GM12878 (cell line): ENCODE measurements around the gene CPLX4. TPM values are rescaled to one million over a fixed set of nuclear protein-coding genes. Genes with fewer than 3 reads are reported as not detected.

Experiments used
- ATAC-seq: fragments of 200-7000 bp; cut with Tn5 transposase; 3 replicates; pipeline ENCODE4 v1.9.1; 2020; ENCODE audit warnings: mild to moderate bottlenecking, moderate library complexity
- BruUV-seq: library from RNA; stranded (reverse); fragments of 400-500 nt; replicated peaks from 2 replicates; lab custom pipeline; 2021; lab: Mats Ljungman, UMichigan
- CTCF ChIA-PET: fragments of 300-600 bp; sonication (Branson Sonifier 250); formaldehyde crosslinking; extraction: SDS; loops from one replicate; lab custom pipeline; 2021; ENCODE audit warnings: inconsistent platforms; lab: Yijun Ruan, JAX
- POLR2A ChIA-PET: fragments of 350-600 bp; formaldehyde crosslinking; extraction: SDS; loops from one replicate; lab custom pipeline; 2021; ENCODE audit warnings: inconsistent platforms; lab: Charles Lee
- RAD21 ChIA-PET: fragments of 300-600 bp; sonication (Branson Sonifier 250); formaldehyde crosslinking; loops from one replicate; lab custom pipeline; 2023; ENCODE audit warnings: antibody characterized with exemption; ENCODE audit not compliant: unreplicated experiment; lab: Charles Lee
- SMC1A ChIA-PET: fragments of 300-600 bp; sonication (Branson Sonifier 250); formaldehyde crosslinking; loops from one replicate; lab custom pipeline; 2023; ENCODE audit not compliant: unreplicated experiment, uncharacterized antibody; lab: Charles Lee
- DNase-seq: peaks from one replicate; pipeline ENCODE4 v3.0.0-alpha.2; 2011; ENCODE audit warnings: low read depth, low spot score
- FAIRE-seq: peaks from 3 replicates; lab custom pipeline; 2011; peaks lifted over from hg19 to GRCh38; lab: Jason Lieb, UNC
- H2AFZ ChIP-seq: 2 replicates; pipeline ENCODE4 v1.6.0; 2011; ENCODE audit warnings: low read depth, low read length, control low read depth; ENCODE audit not compliant: control insufficient read depth
- H3K27ac ChIP-seq: 2 replicates; pipeline ENCODE4 v1.5.1; 2011; ENCODE audit warnings: control low read depth; ENCODE audit not compliant: control insufficient read depth, insufficient read depth
- H3K27me3 ChIP-seq, 2 experiments: replicated peaks in 1 of 2; 2 replicates each; pipeline versions ENCODE4 v1.6.0 to v1.6.1; 2011; ENCODE audit warnings: low read length in 1 of 2; ENCODE audit not compliant: control insufficient read depth in 2 of 2, insufficient read depth in 2 of 2
- H3K36me3 ChIP-seq, 2 experiments: 2 replicates each; pipeline ENCODE4 v1.5.1; 2011; ENCODE audit warnings: low read length in 1 of 2; ENCODE audit not compliant: control insufficient read depth in 2 of 2, insufficient read depth in 2 of 2
- H3K4me1 ChIP-seq: 2 replicates; pipeline ENCODE4 v1.6.1; 2011; ENCODE audit warnings: mild to moderate bottlenecking, low read length, moderate library complexity, mixed read lengths; ENCODE audit not compliant: control insufficient read depth, insufficient read depth
- H3K4me2 ChIP-seq: 2 replicates; pipeline ENCODE4 v1.6.0; 2011; ENCODE audit warnings: control low read depth; ENCODE audit not compliant: control insufficient read depth, insufficient read depth
- H3K4me3 ChIP-seq: fragments of 200-600 bp; sonication (generic); 2 replicates; pipeline ENCODE4 v1.5.1; 2016
- H3K79me2 ChIP-seq: 2 replicates; pipeline ENCODE4 v1.6.0; 2011; ENCODE audit warnings: low read length; ENCODE audit not compliant: control insufficient read depth, insufficient read depth
- H3K9ac ChIP-seq: 2 replicates; pipeline ENCODE4 v1.8.0; 2011; ENCODE audit warnings: low read length, control low read depth, mixed read lengths; ENCODE audit not compliant: control insufficient read depth, insufficient read depth
- H3K9me3 ChIP-seq: replicated peaks from 3 replicates; pipeline ENCODE4 v1.5.1; 2011; ENCODE audit warnings: mild to moderate bottlenecking, low read length; ENCODE audit not compliant: control insufficient read depth, insufficient read depth
- H4K20me1 ChIP-seq: 2 replicates; pipeline ENCODE4 v1.6.0; 2011; ENCODE audit not compliant: control insufficient read depth, insufficient read depth
- BHLHE40 ChIP-seq, 2 experiments: fragments of 450-650 bp in 1 of 2; IDR thresholded peaks; 2 replicates each; pipeline ENCODE4 v1.6.1; 2011 to 2017; ENCODE audit warnings: low read depth in 2 of 2, borderline replicate concordance in 1 of 2, improper control_type of control experiment in 1 of 2, low read length in 1 of 2, mild to moderate bottlenecking in 1 of 2
- FOS ChIP-seq: IDR thresholded peaks from 3 replicates; pipeline ENCODE4 v1.6.1; 2011; ENCODE audit warnings: borderline replicate concordance; ENCODE audit not compliant: insufficient read length; ENCODE audit errors: extremely low read depth
- HDAC6 ChIP-seq: fragments of 200-600 bp; sonication (generic); IDR thresholded peaks from one replicate; pipeline ENCODE4 v1.8.0; 2017; ENCODE audit warnings: antibody characterized with exemption; ENCODE audit not compliant: unreplicated experiment
- IRF3 ChIP-seq: fragments of 450-650 bp; IDR thresholded peaks from 2 replicates; pipeline ENCODE4 v1.6.1; 2014; ENCODE audit warnings: mild to moderate bottlenecking
- LARP7 ChIP-seq: fragments of 450-650 bp; IDR thresholded peaks from 2 replicates; pipeline ENCODE4 v1.6.1; 2017; ENCODE audit warnings: mild to moderate bottlenecking
- MLLT1 ChIP-seq: fragments of 450-650 bp; IDR thresholded peaks from 2 replicates; pipeline ENCODE4 v1.6.1; 2016; ENCODE audit warnings: mild to moderate bottlenecking
- NR2F1 ChIP-seq: fragments of 450-650 bp; conservative IDR thresholded peaks from 2 replicates; pipeline ENCODE4 v1.6.1; 2017; ENCODE audit warnings: mild to moderate bottlenecking
- RAD21 ChIP-seq: IDR thresholded peaks from 2 replicates; pipeline ENCODE4 v1.6.1; 2011; ENCODE audit warnings: mild to moderate bottlenecking, low read depth, low read length, moderate library complexity; ENCODE audit not compliant: insufficient read depth
- RB1 ChIP-seq: fragments of 450-650 bp; formaldehyde crosslinking; IDR thresholded peaks from 2 replicates; pipeline ENCODE4 v1.6.1; 2017; ENCODE audit warnings: mild to moderate bottlenecking, borderline replicate concordance
- RELA ChIP-seq: fragments of 450-650 bp; IDR thresholded peaks from 2 replicates; pipeline ENCODE4 v1.8.0; 2014; ENCODE audit warnings: borderline replicate concordance; ENCODE audit not compliant: partially characterized antibody
- SKIL ChIP-seq: fragments of 450-650 bp; IDR thresholded peaks from 2 replicates; pipeline ENCODE4 v1.6.1; 2017; ENCODE audit warnings: mild to moderate bottlenecking, low read depth, inconsistent platforms; ENCODE audit not compliant: poor library complexity, severe bottlenecking
- SMAD5 ChIP-seq: IDR thresholded peaks from 2 replicates; pipeline ENCODE4 v1.6.1; 2016; ENCODE audit warnings: antibody characterized with exemption, low read depth
- SPI1 ChIP-seq: IDR thresholded peaks from 2 replicates; pipeline ENCODE4 v1.6.1; 2011; ENCODE audit warnings: low read depth, mild to moderate bottlenecking, low read length, moderate library complexity, borderline replicate concordance; ENCODE audit not compliant: insufficient read depth
- SRF ChIP-seq, 2 experiments: IDR thresholded peaks; 2 replicates each; pipeline ENCODE4 v1.6.1; 2011; ENCODE audit warnings: low read depth in 2 of 2, low read length in 2 of 2, mild to moderate bottlenecking in 1 of 2, moderate library complexity in 1 of 2
- TCF3 ChIP-seq: IDR thresholded peaks from 2 replicates; pipeline ENCODE4 v1.6.1; 2012; ENCODE audit warnings: low read depth, mild to moderate bottlenecking, low read length, borderline replicate concordance; ENCODE audit not compliant: insufficient read depth
- TCF7 ChIP-seq: IDR thresholded peaks from 2 replicates; pipeline ENCODE4 v1.6.1; 2014; ENCODE audit warnings: antibody characterized with exemption, borderline replicate concordance
- WRNIP1 ChIP-seq: IDR thresholded peaks from 2 replicates; pipeline ENCODE4 v1.6.1; 2011; ENCODE audit warnings: low read depth, low read length, improper control_type of control experiment, borderline replicate concordance
- WGBS: methylation state at CpG from one replicate; pipeline ENCODE4 v1.1.6; 2016; ENCODE audit warnings: low lambda C conversion rate; ENCODE audit not compliant: insufficient replicate concordance, insufficient coverage; ENCODE audit errors: missing lambda C conversion rate; 5-methylcytosine and 5-hydroxymethylcytosine counted together
- in situ Hi-C: fragments of 300-500 bp; cut with MboI; formaldehyde crosslinking; loops from 9 replicates; pipeline ENCODE4 v1.14.3; 2018; ENCODE audit warnings: mixed read lengths
- intact Hi-C: fragments of 100-400 bp; cut with micrococcal nuclease; formaldehyde crosslinking; loops from one replicate; pipeline ENCODE4 v1.14.2; 2022; ENCODE audit not compliant: unreplicated experiment
- polyA plus RNA-seq, 11 experiments: library from polyadenylated mRNA; depleted of rRNA in 4 of 11; unstranded in 6 of 11; stranded (reverse) in 5 of 11; fragments of >200 nt; fragmentation: Nextera tagmentation in 4 of 11; fragmentation: Illumina TruSeq in 1 of 11; extraction: Ambion mirVana in 4 of 11; extraction: Trizol in 1 of 11; gene quantifications; 1 replicate in 1 of 11; 2 replicates in 10 of 11; pipeline versions ENCODE4 v1.2.1 to v1.2.3, GENCODE V29; 2011 to 2016; ENCODE audit warnings: inconsistent platforms in 2 of 11, missing spikeins in 2 of 11, low read depth in 1 of 11
- total RNA-seq, 4 experiments: library from RNA; depleted of rRNA in 3 of 4; stranded (reverse); fragments of >200 nt in 3 of 4; fragmentation: Illumina TruSeq in 1 of 4; extraction: Trizol in 1 of 4; gene quantifications; 2 replicates each; pipeline versions ENCODE4 v1.2.1 to v1.2.3, GENCODE V29; 2013 to 2021

Gene CPLX4
- total and polyA plus RNA-seq, 10 of the 15 experiments (the other 5 are each of a cell fraction or from before 2014, with no cell fraction given) = not detected

DNA sequence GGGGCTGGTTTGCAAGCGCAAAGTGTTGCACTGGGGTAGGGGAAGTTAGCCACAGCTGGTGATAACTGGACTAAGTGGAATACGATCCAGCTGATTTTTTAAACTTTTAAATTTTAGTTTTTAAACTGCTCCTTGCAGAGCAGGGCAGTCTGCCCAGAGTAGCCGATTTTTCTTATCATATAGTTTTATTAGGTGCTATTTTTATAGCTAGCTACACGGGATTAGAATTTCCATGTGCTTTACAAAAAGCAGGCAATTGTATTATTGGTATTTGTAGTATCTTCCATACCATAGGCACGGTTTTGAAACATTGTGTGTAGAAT lies 9.6 kb downstream of the CPLX4 start (continued):
- TF ChIP-seq NR2F1 = no peak
- TF ChIP-seq MLLT1 = no peak
- no peak for TF ChIP-seq TCF3
- no peak for TF ChIP-seq SMAD5

- intact Hi-C loops = loop anchor here (1.0 to 2.0 kb wide), 2 partner anchors 59 to 94 kb away; no protein-coding TSS in a partner anchor
- Histone ChIP-seq H3K4me2 (peak overlapping the region; percentile 72), H3K9me3 (no peaks in the 10 kb centered on the region), H2AFZ (peak overlapping the region; percentile 75), H3K79me2 (no peaks in the 10 kb centered on the region), H3K9ac (no peak overlapping the region), H3K36me3 (no peaks in the 10 kb centered on the region), H3K4me3 (peak overlapping the region; percentile 55; the same call in 1 of the 2 replicates), H4K20me1 (no peaks in the 10 kb centered on the region), H3K27ac (no peak overlapping the region), H3K27me3 (peaks cover 3 to 4% of the 10 kb centered on the region in 2 experiments; a peak in 2 of 4 replicates), H3K4me1 (no peaks in the 10 kb centered on the region)
- SMC1A ChIA-PET = interaction anchor here (0.6 to 5.2 kb wide), 9 partner anchors 48 to 1133 kb away, joined by 3 to 72 read pairs (median 4); no protein-coding TSS in a partner anchor
- no TSS peak for BruUV-seq
- ATAC-seq (peak; percentile 99), DNase-seq (no peak), FAIRE-seq (no peak)
- POLR2A ChIA-PET = no interaction called here
- CTCF ChIA-PET = interaction anchor here (0.6 to 10.6 kb wide), 23 partner anchors 8 to 744 kb away, joined by 3 to 165 read pairs (median 3); partner anchors contain the start of gene CPLX4
- in situ Hi-C loops = no loop called here
- 9% methylated on average over 46 of the region's 46 CpGs for WGBS
- RAD21 ChIA-PET = interaction anchor here (0.6 to 4.8 kb wide), 5 partner anchors 10 to 474 kb away, joined by 3 to 46 read pairs (median 3); partner anchors contain the start of gene CPLX4
- TF ChIP-seq IRF3 (no peak), RAD21 (peak; percentile 78), RELA (no peak), LARP7 (no peak; the same call in 1 of the 2 replicates), SRF (IDR thresholded peaks at IDR 0.05; ENCODE audit: low read depth in 2 of 2, low read length in 2 of 2) (no peak), HDAC6 (no peak), SKIL (no peak), WRNIP1 (no peak), FOS (no peak), RB1 (peak; percentile 67; the same call in 1 of the 2 replicates), BHLHE40 (IDR thresholded peaks at IDR 0.05; ENCODE audit: borderline replicate concordance in 1 of 2, low read depth in 2 of 2, low read length in 1 of 2) (peak; percentile 21 to 34; a peak in 3 of 4 replicates), TCF7 (no peak), SPI1 (no peak)
These were observed 10.1 kb downstream of the CPLX4 start for GRCh38 chr18:59308248-59308937.
